Measurements from ENCODE around the gene ARFIP1. TPM values are rescaled to one million over a fixed set of nuclear protein-coding genes. Genes with fewer than 3 reads are reported as not detected.
"Not testable (repeated sequence)": the region's sequence is repeated elsewhere in the genome, so short reads cannot be mapped to it uniquely, and the experiment has no call there.

The ARFIP1 gene
- total and polyA plus RNA-seq, 2 donors, result 18.5 to 26.7 TPM

GRCh38 chr4:152896811-152897210 lies 117.1 kb downstream of the ARFIP1 start:
- H3K27me3 ChIP-seq (ENCODE audit: control insufficient read depth in 2 of 2, insufficient read depth in 1 of 2, low read length in 1 of 2), result no peaks in the 10 kb centered on the region
- no peaks in the 10 kb centered on the region for H3K9me3 ChIP-seq (ENCODE audit: control insufficient read depth in 2 of 2, insufficient read depth in 1 of 2, low read length in 1 of 2)
- no peak overlapping the region for H3K27ac ChIP-seq (ENCODE audit: low read depth in 1 of 2, low read length in 1 of 2)
- 22% methylated on average over 1 of the region's 1 CpG for WGBS
- H3K4me3 ChIP-seq (ENCODE audit: low read length in 2 of 2), result no peak overlapping the region
- no peak for DNase-seq (ENCODE audit: low read depth in 6 of 9, low spot score in 9 of 9)
- no peaks in the 10 kb centered on the region for H3K36me3 ChIP-seq (ENCODE audit: control insufficient read depth in 2 of 2, insufficient read depth in 2 of 2, low read length in 1 of 2)
- H3K4me1 ChIP-seq (ENCODE audit: control insufficient read depth in 2 of 2, insufficient read depth in 2 of 2, low read length in 2 of 2), result peaks cover 0 to 2% of the 10 kb centered on the region in 2 donors

DNA sequence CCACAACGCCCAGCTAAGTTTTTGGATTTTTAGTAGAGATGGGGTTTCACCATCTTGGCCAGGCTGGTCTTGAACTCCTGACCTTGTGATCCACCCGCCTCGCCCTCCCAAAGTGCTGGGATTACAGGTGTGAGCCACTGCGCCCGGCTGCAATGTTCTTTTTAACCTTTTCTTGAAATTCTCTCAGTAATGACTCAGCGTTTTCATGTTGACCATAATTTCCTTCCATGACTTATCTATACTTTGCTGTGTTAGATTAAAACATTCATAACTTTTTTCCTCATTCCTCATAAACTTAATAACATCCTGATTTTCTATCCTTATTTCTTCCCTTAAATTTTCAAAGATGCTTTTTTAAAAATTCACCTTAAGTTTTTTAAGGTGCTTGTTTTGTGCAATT lies 118.4 kb downstream of the ARFIP1 start:
- WGBS, result 89% methylated on average over 6 of the region's 6 CpGs
- H3K27me3 ChIP-seq (ENCODE audit: control insufficient read depth in 2 of 2, insufficient read depth in 1 of 2, low read length in 1 of 2); H3K4me1 ChIP-seq (ENCODE audit: control insufficient read depth in 2 of 2, insufficient read depth in 2 of 2, low read length in 2 of 2): not testable (repeated sequence)

GRCh38 chr4:152898606-152899005 lies 118.9 kb downstream of the ARFIP1 start:
- Histone ChIP-seq H3K36me3 (ENCODE audit: control insufficient read depth in 2 of 2, insufficient read depth in 2 of 2, low read length in 1 of 2) (no peaks in the 10 kb centered on the region), H3K27me3 (ENCODE audit: control insufficient read depth in 2 of 2, insufficient read depth in 1 of 2, low read length in 1 of 2) (no peaks in the 10 kb centered on the region), H3K9me3 (ENCODE audit: control insufficient read depth in 2 of 2, insufficient read depth in 1 of 2, low read length in 1 of 2) (no peaks in the 10 kb centered on the region), H3K27ac (ENCODE audit: low read depth in 1 of 2, low read length in 1 of 2) (no peak overlapping the region), H3K4me3 (ENCODE audit: low read length in 2 of 2) (no peak overlapping the region), H3K4me1 (ENCODE audit: control insufficient read depth in 2 of 2, insufficient read depth in 2 of 2, low read length in 2 of 2) (peaks cover 0 to 2% of the 10 kb centered on the region in 2 donors)
- no peak for DNase-seq (ENCODE audit: low read depth in 6 of 9, low spot score in 9 of 9)

More for the DNA sequence above, 118.4 kb downstream of the ARFIP1 start:
- DNase-seq (ENCODE audit: low read depth in 6 of 9, low spot score in 9 of 9); H3K4me3 ChIP-seq (ENCODE audit: low read length in 2 of 2); H3K9me3 ChIP-seq (ENCODE audit: control insufficient read depth in 2 of 2, insufficient read depth in 1 of 2, low read length in 1 of 2); H3K27ac ChIP-seq (ENCODE audit: low read depth in 1 of 2, low read length in 1 of 2); H3K36me3 ChIP-seq (ENCODE audit: control insufficient read depth in 2 of 2, insufficient read depth in 2 of 2, low read length in 1 of 2): not testable (repeated sequence)

DNA sequence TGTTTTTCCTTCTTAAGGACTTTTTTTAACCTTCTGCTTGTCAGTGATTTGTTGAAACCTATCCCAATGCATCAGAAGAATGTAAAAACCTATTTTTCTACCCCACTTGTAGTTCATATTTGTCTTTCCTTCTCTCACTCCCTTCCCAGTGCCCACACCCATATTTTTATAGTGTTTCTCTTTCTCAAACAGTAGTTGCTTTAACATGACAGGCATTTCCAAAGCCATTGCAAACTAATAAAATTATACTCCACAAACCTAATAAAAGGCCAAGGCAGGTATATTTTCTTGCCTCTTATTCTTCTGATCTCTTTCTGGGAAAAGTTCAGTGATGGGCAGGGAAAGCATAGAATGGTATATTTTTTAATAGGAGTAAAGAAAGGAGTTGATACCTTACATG lies 120.6 kb downstream of the ARFIP1 start:
- Histone ChIP-seq H3K27me3 (ENCODE audit: control insufficient read depth in 2 of 2, insufficient read depth in 1 of 2, low read length in 1 of 2) (no peaks in the 10 kb centered on the region), H3K9me3 (ENCODE audit: control insufficient read depth in 2 of 2, insufficient read depth in 1 of 2, low read length in 1 of 2) (no peaks in the 10 kb centered on the region), H3K36me3 (ENCODE audit: control insufficient read depth in 2 of 2, insufficient read depth in 2 of 2, low read length in 1 of 2) (no peaks in the 10 kb centered on the region), H3K4me1 (ENCODE audit: control insufficient read depth in 2 of 2, insufficient read depth in 2 of 2, low read length in 2 of 2) (peaks cover 0 to 2% of the 10 kb centered on the region in 2 donors), H3K27ac (ENCODE audit: low read depth in 1 of 2, low read length in 1 of 2) (no peak overlapping the region), H3K4me3 (ENCODE audit: low read length in 2 of 2) (no peak overlapping the region)
- no peak for DNase-seq (ENCODE audit: low read depth in 6 of 9, low spot score in 9 of 9)

GRCh38 chr4:152901205-152901604 lies 121.5 kb downstream of the ARFIP1 start:
- 97% methylated on average over 3 of the region's 3 CpGs for WGBS
- Histone ChIP-seq H3K4me1 (ENCODE audit: control insufficient read depth in 2 of 2, insufficient read depth in 2 of 2, low read length in 2 of 2) (no peaks in the 10 kb centered on the region), H3K9me3 (ENCODE audit: control insufficient read depth in 2 of 2, insufficient read depth in 1 of 2, low read length in 1 of 2) (no peaks in the 10 kb centered on the region), H3K27me3 (ENCODE audit: control insufficient read depth in 2 of 2, insufficient read depth in 1 of 2, low read length in 1 of 2) (no peaks in the 10 kb centered on the region), H3K4me3 (ENCODE audit: low read length in 2 of 2) (no peak overlapping the region), H3K36me3 (ENCODE audit: control insufficient read depth in 2 of 2, insufficient read depth in 2 of 2, low read length in 1 of 2) (no peaks in the 10 kb centered on the region), H3K27ac (ENCODE audit: low read depth in 1 of 2, low read length in 1 of 2) (no peak overlapping the region)
- DNase-seq (ENCODE audit: low read depth in 6 of 9, low spot score in 9 of 9), result no peak

- DNase-seq (ENCODE audit: low read depth in 6 of 9, low spot score in 9 of 9), result no peak
- no peak overlapping the region for H3K27ac ChIP-seq (ENCODE audit: low read depth in 1 of 2, low read length in 1 of 2)
- no peaks in the 10 kb centered on the region for H3K9me3 ChIP-seq (ENCODE audit: control insufficient read depth in 2 of 2, insufficient read depth in 1 of 2, low read length in 1 of 2)
- no peaks in the 10 kb centered on the region for H3K27me3 ChIP-seq (ENCODE audit: control insufficient read depth in 2 of 2, insufficient read depth in 1 of 2, low read length in 1 of 2)
- H3K4me1 ChIP-seq (ENCODE audit: control insufficient read depth in 2 of 2, insufficient read depth in 2 of 2, low read length in 2 of 2), result no peaks in the 10 kb centered on the region
- no peak overlapping the region for H3K4me3 ChIP-seq (ENCODE audit: low read length in 2 of 2)
- no peaks in the 10 kb centered on the region for H3K36me3 ChIP-seq (ENCODE audit: control insufficient read depth in 2 of 2, insufficient read depth in 2 of 2, low read length in 1 of 2)
Observed at GRCh38 chr4:152903658-152904057, 123.9 kb downstream of the ARFIP1 start.

DNA sequence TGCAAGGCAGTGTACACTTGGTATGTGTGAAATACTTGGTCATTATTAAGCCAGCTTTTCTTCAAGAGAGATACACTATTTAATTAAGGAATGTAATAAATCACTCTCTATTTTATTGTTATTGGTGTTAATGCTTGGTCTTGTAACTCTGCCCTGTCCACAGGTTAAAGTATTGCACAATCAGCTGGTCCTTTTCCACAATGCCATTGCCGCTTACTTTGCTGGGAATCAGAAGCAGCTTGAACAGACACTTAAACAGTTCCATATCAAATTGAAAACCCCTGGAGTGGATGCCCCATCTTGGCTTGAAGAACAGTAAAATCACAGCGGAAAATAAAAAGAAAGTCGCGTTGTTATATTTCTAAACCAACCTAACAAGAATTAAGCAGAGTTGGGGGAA lies 130.1 kb downstream of the ARFIP1 start:
- no peaks in the 10 kb centered on the region for H3K36me3 ChIP-seq (ENCODE audit: control insufficient read depth in 2 of 2, insufficient read depth in 2 of 2, low read length in 1 of 2)
- no peak overlapping the region for H3K4me3 ChIP-seq (ENCODE audit: low read length in 2 of 2)
- DNase-seq (ENCODE audit: low read depth in 6 of 9, low spot score in 9 of 9), result no peak
- no peaks in the 10 kb centered on the region for H3K9me3 ChIP-seq (ENCODE audit: control insufficient read depth in 2 of 2, insufficient read depth in 1 of 2, low read length in 1 of 2)
- H3K4me1 ChIP-seq (ENCODE audit: control insufficient read depth in 2 of 2, insufficient read depth in 2 of 2, low read length in 2 of 2), result no peaks in the 10 kb centered on the region
- WGBS, result 98% methylated on average over 4 of the region's 4 CpGs
- H3K27me3 ChIP-seq (ENCODE audit: control insufficient read depth in 2 of 2, insufficient read depth in 1 of 2, low read length in 1 of 2), result no peaks in the 10 kb centered on the region
- no peak overlapping the region for H3K27ac ChIP-seq (ENCODE audit: low read depth in 1 of 2, low read length in 1 of 2)

DNA sequence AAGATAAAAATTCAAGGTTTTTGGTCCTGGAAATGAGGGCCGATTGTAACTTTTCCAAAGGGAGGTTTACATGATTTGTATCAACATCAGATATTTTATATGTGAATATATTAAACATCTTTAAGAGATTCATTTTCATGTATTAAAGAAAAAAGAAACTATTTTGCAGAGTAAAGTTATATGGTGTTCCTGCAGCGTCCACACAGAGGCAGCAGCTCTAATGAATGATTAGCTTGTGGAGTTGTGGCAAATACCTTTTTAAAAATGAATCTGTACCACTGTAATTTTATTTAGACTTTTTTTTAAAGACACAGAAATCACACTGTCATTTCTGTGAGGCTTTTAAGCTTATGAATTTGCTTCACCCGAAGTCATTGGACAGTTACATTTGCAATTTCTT lies 130.8 kb downstream of the ARFIP1 start:
- Histone ChIP-seq H3K27me3 (ENCODE audit: control insufficient read depth in 2 of 2, insufficient read depth in 1 of 2, low read length in 1 of 2) (no peaks in the 10 kb centered on the region), H3K4me3 (ENCODE audit: low read length in 2 of 2) (no peak overlapping the region), H3K36me3 (ENCODE audit: control insufficient read depth in 2 of 2, insufficient read depth in 2 of 2, low read length in 1 of 2) (no peaks in the 10 kb centered on the region), H3K9me3 (ENCODE audit: control insufficient read depth in 2 of 2, insufficient read depth in 1 of 2, low read length in 1 of 2) (no peaks in the 10 kb centered on the region), H3K4me1 (ENCODE audit: control insufficient read depth in 2 of 2, insufficient read depth in 2 of 2, low read length in 2 of 2) (no peaks in the 10 kb centered on the region), H3K27ac (ENCODE audit: low read depth in 1 of 2, low read length in 1 of 2) (no peak overlapping the region)
- no peak for DNase-seq (ENCODE audit: low read depth in 6 of 9, low spot score in 9 of 9)
- 65% methylated on average over 3 of the region's 3 CpGs for WGBS

DNA sequence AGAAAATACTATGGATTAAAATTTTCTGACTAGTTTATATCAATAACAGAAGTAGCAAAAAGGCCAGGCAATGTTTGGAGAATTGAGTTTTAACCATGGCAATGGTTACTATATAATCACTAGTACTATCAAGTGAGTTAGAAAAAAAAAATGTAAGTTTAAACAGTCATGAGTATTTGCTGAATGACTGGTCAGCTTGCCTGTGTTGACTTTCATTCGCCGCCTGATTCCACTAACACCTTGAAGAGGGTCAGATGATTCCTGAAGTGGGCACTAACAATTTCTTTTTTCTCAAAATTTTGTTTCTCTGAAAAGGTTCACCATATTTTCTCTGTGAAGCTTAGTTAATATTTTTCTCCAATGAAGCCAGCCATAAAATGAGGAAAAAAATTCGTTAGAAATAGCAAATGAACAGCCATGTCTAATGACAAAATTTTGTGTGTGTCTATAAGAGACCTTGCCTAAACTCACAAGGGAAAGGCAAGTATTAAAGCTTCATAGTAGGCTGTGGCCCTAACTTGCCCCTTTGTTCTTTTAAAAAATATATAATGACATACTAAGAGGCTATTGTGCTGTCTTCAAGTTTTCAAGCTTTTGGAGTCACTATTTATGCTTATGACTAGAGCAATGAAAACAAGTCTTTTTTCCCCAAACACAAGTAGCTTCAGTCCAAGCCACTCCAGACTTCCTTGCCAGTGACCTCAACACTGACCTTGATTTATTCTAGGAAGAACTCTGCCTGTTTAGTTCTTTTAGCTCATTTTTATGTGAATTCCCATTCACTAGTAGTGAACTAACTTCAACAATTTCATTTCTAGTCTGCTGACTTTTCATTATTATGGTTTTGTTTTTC lies 138.0 kb downstream of the ARFIP1 start:
- WGBS, result 97% methylated on average over 3 of the region's 3 CpGs
- Histone ChIP-seq H3K27ac (ENCODE audit: low read depth in 1 of 2, low read length in 1 of 2) (no peak overlapping the region), H3K27me3 (ENCODE audit: control insufficient read depth in 2 of 2, insufficient read depth in 1 of 2, low read length in 1 of 2) (no peaks in the 10 kb centered on the region), H3K4me3 (ENCODE audit: low read length in 2 of 2) (no peak overlapping the region), H3K9me3 (ENCODE audit: control insufficient read depth in 2 of 2, insufficient read depth in 1 of 2, low read length in 1 of 2) (peaks cover 0 to 6% of the 10 kb centered on the region in 2 donors), H3K4me1 (ENCODE audit: control insufficient read depth in 2 of 2, insufficient read depth in 2 of 2, low read length in 2 of 2) (no peaks in the 10 kb centered on the region), H3K36me3 (ENCODE audit: control insufficient read depth in 2 of 2, insufficient read depth in 2 of 2, low read length in 1 of 2) (no peaks in the 10 kb centered on the region)
- DNase-seq (ENCODE audit: low read depth in 6 of 9, low spot score in 9 of 9), result no peak

Measured in thymus (tissue), 11 donors.